ENCODE data around the gene ZFP36.
A peak's percentile ranks its signal among the peaks of the same experiment; 100 is the strongest.

Gene ZFP36

DNA sequence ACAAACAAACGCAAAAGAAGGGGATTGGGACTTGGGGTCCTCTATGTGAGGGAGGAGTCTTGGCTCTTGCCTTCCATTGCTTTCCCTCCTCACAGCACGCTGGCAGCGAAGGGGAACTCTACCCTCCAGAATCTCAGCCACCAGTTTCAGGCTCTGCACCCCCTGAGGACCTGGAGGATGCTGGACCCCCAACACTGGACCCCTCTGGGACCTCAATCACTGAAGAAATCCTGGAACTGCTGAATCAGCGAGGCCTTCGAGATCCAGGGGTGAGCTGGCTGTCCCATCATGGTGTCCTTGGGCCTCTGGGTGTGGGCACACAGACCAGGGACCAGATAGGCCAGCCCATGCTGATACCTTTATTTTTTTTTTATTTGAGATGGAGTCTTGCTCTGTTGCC, 15.4 kb downstream of the ZFP36 start:
- DNase-seq, result no peak

DNA sequence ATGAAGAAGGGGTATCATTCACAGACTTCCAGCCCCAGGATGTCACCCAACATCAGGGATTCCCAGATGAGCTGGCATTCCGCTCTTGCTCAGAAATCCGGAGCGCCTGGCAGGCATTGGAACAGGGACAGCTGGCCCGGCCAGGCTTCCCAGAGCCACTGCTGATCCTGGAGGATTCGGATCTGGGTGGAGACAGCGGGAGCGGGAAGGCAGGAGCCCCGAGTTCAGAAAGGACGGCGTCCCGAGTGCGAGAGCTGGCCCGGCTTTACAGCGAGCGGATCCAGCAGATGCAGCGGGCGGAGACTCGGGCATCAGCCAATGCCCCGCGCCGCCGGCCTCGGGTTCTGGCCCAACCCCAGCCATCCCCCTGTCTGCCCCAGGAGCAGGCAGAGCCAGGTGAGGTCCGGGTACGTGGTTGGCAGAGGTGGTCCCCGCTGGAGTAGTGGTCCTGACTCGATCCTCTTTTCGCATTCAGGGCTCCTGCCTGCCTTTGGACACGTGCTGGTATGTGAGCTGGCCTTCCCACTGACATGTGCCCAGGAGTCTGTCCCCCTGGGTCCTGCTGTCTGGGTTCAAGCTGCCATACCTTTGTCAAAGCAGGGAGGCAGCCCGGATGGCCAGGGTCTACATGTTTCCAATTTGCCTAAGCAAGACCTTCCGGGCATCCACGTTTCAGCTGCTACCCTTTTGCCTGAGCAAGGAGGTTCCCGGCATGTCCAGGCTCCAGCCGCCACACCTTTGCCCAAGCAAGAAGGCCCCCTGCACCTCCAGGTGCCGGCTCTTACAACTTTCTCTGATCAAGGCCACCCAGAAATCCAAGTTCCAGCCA, 16.8 kb downstream of the ZFP36 start:
- no peak for DNase-seq

DNA sequence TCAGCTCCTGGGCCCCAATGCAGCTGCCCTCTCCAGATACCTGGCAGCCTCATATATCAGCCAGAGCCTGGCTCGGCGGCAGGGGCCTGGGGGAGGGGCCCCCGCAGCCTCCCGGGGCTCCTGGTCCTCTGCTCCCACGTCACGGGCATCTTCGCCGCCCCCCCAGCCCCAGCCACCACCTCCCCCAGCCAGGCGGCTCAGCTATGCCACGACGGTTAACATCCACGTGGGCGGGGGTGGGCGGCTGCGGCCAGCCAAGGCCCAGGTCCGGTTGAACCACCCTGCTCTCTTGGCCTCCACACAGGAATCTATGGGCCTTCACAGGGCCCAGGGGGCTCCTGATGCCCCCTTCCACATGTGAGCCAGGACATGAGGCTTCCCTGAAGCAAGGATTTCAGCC, 18.3 kb downstream of the ZFP36 start:
- no peak for DNase-seq

DNA sequence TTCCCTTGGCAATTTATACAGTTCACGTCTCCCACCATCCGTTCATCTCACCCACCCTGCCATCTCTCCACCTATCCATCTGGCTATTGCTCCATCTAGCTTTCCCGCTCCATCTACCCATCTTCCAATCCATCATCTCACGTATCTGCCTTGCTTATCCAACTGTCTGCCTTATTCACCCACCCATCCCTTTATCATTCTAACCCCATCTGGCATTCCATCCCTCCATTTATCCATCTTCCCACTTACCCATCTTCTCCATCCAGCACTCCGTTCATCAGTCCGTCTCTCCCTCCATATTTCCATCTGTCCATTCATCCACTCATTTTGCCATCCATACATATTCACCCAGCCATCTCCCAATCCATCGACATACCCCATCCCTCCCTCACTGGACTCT, 19.1 kb downstream of the ZFP36 start:
- no peak for DNase-seq

DNA sequence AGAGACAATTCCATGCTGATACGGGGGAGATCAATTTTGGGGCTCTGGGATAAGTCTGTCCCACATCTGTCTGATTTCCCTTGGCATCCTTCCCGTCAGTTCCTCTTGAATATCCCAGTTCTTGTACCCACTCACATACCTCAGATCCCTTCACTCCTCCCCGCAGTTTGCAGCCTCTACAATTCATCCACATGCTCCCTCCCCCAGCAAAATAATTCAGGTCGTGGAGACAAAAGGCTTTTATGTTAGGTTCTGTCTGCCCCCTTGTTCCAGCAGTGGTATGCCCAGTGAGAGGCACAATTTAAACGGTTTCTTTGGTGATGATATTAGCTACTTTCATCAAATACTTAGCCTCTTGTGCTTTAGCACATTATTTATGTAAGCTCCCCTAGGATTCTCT, 19.5 kb downstream of the ZFP36 start:
- DNase-seq, result no peak

DNA sequence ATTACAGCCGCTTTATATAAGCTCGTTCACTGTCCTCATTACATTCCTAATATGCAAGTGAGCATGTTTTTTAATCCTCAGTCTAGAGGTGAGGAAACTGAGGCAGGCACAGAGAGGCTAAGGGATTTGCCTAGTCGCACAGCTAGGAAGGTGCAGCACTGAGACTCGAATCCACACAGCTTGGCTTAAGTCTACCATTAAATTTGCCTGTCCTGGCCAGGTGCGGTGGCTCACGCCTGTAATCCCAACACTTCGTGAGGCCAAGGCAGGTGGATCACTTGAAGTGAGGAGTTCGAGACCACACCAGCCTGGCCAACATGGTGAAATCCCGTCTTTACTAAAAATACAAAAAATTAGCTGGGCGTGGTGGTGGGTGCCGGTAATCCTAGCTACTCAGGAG, 21.1 kb downstream of the ZFP36 start:
- no peak for DNase-seq

DNA sequence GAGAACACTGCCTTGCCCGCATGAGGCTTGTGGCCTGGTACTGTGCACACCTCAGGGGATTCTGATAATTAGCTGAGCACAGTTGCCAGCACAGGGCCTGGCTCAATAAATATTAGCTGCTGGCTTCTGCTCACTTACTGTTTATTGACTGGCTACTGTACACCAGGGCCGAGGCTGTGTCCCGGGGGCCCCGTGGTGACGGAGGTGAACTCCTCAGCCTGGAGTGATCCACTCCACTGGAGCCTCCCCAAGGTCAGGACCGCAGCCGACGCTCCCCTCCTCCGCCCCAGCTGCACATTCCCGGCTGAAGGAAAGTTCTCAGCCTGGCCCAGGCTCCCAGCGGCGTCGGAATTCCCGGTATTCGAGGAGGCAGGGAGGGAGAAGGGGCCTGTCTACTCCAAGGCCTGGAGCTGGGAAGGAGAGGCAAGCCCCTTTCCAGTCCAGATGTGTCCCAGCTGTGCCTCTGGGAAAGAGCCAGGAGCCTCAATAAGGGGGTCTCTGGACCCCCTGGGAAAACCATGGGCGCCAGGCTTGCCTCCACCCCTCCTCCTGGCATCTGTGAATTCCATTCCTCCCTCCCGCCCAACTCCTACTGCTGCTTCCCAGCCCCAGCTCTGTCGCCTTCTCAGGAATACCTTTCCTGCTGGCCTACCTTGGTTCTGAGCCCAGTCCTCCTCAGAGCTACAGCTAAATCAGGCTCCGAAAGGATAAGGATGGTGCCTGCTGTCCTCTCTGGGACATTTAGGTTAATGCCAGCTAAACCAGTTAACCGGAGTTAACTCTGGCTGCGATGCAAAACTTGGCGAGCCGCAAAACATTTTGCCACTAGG, 21.9 kb downstream of the ZFP36 start:
- DNase-seq, result no peak

DNA sequence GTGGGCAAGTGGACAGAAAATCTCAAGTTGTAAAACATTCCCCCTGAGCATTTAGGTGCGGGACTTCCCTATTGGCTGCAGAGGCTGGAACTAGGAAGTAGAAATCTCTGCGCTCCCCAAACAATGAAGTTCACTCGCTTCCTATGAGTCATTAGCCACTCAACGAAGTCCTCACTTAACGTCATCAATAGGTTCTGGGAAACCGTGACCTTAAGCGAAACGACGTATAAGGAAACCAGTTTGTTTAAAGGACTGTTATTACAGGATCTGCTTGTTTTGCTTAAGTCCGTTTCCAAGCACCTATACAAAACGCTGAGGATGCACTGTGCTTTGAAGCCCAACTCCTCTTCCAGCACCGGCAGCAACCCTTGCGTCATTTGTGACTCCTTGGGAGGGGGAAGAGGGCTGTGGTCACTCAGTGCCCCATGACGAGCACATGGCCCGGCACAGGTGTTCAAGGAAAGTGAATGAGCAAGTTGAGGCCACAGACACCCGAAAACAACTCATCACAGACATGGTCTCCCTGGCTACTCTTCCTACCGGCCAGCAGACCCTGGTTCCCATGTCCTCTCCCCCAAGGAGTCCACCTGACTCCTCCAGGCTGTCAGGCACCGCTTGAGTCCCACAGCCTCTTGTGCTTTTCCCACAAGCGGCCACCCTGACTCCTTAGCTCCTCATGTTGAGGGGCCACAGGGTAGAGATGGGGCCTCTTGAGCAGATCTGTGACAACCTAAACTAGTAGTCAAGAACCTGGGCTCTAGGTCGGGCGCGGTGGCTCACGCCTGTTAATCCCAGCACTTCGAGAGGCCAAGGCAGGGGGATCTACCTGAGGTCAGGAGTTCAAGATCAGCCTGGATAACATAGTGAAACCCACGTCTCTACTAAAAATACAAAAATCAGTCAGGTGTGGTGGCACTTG, 24.3 kb downstream of the ZFP36 start:
- no peak for DNase-seq

DNA sequence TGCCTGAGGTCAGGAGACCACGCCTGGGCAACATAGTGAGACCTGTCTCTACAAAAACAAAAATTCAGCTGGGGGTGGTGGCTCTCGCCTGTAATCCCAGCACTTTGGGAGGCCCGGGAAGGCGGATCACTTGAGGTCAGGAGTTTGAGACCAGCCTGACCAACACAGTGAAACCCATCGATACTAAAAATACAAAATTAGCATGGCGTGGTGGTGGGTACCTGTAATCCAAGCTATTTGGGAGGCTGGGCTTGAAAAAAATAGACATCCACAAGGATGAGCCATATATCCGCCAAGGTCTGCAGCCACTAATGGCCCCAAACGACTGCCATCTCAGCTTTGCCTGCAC, 26.0 kb downstream of the ZFP36 start:
- no peak for DNase-seq

DNA sequence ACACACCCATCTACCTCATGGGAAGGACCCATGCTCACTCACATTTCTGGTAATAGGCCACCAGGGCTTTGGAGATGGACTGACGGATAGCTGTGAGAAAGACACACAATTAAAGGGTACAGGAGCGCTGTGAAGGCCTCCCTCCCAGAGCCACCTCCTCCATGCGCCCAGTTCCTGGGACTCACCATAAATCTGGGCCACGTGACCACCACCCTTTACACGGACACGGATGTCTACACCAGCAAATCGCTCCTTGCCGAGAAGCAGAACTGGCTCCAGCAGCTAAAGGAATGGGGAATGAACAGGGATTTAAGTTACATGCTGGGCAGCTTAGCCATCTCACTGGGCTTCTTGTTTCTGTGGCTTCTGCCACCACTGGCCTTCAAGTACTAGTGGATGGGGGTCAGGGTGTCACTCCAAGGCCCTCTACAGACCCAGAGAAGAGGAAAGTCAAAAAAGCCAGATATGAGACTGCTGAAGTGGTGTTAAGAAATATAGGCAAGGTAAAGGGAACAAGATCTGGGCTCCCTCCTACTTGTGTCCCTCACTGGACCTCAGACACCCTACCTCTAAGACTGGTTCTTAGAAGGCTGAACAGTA, 26.9 kb downstream of the ZFP36 start:
- DNase-seq, result no peak

DNA sequence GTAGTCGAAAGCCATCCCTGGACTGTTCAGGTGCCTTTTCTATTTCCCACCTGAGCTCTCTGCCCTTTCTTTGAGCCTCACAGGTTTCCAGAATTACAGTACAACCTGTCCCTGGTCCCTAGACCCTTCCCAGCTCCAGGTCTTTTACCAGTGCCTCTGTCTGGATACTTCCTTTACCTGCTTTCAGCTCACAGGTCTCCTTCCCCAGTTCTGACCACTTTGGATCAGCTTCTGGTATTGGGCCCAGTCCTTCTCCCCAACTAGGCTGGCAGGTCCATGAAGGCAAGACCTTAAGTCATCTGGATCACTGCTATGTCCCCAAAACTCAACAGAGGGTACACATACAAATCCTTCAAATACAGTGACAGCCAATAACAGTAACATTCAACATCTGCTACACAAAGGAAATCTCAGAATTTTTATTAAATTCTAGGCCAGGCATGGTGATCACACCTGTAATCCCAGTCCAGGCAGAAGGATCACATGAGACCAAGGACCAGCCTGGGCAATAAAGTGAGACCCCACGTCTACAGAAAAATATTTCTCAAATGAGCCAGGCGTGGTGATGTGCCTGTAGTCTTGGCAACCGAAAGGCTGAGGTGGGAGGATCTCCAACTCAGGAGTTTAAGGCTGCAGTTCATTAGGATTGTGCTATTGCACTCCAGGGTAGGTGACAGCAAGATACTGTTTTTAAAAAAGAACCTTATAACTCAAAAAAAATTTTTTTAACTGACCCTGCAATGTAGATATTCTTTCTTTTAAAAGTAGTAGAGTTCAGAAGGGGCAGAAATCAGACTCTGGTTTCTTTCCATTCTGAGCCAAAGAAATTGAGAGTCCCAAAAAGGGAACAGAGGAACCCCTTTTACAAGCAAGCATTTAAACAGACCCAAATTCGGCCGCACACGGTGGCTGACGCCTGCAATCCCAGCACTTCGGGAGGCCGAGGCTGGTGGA, 27.8 kb downstream of the ZFP36 start:
- DNase-seq, result no peak

DNA sequence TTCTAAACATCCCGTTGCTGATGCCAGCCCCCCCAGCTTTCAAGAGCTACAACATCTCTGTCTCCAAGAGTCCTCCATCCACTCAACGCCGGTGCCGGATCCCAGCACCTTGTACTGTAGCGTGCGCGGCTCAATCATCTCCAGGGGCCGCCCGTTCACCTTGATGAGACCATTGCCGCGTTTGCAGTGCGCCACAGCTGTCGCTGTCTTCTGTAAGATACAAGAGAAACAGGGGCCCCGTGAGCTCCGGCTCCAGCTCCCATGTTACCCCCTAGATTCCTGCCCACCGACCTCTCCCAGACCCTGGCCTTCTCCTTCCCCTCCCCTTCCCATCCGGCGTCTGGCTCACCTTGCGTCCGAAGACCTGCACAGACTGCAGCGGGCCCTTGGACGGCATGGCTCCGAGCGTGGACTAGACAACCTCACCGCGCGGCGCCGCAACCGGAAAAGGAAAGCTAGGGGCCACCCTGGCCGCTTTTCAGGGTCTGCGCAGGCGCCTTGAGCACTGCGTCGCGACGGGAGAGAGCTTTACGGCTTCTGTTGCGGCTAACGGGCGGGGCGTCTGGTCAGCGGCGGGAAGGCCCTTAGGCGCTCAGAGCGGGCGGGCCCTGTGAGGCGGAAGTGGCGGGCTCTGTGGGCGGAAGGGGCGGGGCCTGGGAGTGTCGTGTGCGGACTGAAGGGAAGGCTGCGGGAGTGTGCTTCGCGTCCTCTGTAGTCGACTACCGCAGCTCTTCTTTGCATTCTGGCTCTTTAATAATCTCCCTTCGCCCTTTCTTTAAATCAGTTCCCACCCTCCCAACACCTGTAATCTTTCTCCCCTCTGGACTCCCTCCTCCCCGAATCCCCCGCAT, 29.1 kb downstream of the ZFP36 start, which contains the start of gene RPS16:
TSS of gene RPS16 (minus strand) at position 451 of the 851 bp plus-strand sequence. CDS start at position 397, 54 bp downstream.
- peak; percentile 97 for DNase-seq

DNA sequence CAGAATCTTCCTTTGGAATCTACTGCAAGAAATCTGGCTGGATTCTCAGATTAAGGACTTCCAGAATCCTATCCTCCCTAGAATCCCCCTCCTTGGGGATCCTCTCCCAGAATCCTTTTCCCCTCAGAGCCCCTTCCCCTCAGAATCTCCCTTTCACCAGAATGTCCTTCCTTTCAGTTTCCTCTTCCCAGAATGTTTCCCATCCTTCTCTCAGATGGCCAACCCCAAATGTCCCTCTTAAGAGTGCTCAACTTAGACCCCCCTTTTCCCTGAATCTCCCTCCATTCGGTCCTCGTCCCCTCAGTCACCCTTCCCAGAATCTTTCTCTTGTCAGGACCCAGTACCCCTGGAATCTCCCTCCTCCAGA, 29.7 kb downstream of the ZFP36 start:
- no peak for DNase-seq

DNA sequence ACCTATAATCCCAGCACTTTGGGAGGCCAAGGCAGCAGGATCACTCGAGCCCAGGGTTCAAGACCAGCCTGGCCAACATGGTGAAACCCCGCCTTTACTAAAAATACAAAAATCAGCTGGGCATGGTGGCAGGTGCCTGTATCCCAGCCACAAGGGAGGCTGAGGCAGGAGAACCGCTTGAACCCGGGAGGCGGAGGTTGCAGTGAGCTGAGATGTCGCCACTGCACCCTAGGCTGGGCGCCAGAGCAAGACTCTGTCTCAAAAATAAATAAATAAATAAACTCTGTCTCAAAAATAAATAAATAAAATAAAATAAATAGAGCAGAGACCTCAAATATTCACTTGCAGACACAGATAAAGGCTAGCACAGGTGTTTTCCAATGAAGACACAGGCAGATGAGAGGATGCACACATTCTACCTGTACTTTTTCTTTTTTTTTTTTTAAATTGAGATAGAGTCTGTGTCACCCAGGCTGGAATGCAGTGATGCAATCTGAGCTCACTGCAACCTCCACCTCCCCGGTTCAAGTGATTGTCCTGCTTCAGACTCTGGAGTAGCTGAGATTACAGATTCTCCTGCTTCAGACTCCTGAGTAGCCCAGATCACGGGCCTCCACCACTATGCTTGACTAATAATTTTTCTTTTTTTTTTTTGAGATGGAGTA, 31.8 kb downstream of the ZFP36 start:
- DNase-seq, result no peak

DNA sequence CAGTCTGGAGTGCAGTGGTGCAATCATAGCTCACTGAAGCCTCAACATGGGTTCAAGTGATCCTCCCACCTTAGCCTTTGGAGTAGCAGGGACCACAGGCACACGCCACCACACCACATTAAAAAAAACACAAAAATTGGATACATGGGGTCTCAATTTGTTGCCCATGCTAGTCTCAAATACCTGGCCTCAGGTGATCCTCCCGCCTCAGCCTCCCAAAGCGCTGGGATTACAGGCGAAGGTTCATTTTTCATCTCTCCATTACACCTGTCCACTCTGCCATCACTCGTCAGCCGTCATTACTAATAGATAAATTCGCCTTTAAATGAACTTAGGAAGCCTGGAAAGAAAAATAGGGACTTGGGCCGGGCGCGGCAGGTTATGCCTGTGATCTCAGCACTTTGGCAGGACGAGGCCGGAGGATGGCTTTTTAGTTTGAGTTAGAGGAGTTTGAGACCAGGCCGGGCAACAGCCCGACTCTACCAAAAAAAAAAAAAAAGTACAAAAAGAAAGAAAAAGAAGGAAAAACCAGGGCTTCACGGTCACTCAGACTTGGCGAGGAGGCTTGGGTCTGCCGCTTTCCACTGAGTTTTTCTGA, 38.0 kb downstream of the ZFP36 start:
- no peak for DNase-seq

DNA sequence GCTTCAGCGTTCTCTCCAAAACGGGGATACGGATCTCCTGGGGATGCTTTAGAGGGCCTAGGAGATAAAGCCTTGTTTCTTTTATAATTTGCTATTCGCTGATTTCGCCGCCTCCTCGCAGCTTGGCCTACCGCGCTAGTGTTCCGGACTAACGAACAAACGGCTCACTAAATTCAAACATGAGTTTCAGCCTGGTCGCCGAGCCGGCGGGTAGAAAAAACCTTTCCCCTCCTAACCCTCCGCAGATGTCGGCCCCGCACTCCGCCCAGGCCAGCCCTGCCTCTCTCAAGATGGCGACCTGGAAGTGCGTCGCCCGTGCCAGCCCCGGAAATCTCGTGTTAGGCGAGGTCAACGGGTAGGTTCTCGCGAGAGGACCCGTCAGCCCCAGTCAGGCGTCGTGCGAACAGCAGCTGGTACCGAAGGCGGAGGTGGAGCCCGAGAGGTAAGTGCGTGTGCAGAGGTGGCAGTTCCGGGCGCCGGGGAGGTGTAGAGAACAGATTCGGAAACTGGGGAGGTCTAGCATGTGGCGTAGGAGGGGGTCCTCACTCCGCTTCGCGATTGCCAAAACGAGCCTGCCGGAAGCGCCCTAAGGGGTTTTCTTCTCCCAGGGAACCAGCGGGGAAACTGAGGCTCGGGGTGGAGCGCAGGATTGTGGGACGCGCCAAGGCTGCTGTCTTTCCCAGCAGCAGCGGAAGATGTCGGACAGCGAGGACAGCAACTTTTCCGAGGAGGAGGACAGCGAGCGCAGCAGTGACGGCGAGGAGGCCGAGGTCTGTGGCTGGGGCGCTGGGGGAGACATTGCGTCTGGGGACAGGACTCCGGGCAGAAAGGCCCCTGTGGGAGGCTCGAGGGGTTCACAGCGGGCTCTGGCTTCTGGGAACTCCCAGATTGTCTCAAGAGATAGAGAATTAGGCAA, 38.8 kb downstream of the ZFP36 start, which contains the start of gene SUPT5H:
TSS of gene SUPT5H (plus strand) at position 387 of the 916 bp plus-strand sequence. CDS start at position 696, 309 bp downstream.
- peak; percentile 97 for DNase-seq

DNA sequence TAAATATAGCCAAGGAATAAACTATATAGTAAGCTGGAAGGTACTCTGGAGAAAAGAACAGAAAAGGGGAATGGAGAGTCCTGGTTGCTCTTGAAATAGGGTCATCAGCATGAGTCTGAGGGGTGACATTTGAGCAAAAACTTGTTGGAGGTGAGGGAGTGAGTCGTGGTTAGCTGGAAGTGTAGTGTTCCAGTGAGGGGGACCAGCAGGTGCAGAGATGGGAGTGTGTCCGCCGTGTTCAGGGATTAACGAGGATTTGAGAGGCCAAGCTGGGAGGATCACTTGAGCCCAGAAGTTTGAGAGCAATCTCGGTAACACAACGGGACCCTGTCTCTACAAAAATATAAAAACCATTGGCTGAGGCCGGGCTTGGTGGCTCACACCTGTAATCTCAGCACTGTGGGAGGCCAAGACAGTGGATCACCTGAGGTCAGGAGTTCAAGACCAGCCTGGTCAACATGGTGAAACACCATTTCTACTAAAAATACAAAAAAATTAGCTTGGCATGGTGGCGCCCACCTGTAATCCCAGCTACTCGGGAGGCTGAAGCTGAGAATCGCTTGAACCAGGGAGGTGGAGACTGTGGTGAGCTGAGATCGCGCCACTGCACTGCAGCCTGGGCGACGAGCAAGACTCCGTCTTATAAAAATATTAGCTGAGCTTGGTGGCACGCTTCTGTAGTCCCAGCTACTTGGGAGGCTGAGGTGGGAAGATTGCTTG, 39.9 kb downstream of the ZFP36 start:
- DNase-seq, result no peak

All from effector CD8-positive, alpha-beta T cell (primary cell).